Measurements from ENCODE around the gene EVA1A.

GRCh38 chr2:75594596-75594995 lies 33.9 kb upstream of the EVA1A start:
- no peak for TF ChIP-seq TAF1 (IDR thresholded peaks at IDR 0.05; ENCODE audit: borderline replicate concordance, low read depth, low read length)
- no peak for TF ChIP-seq POLR2A (IDR thresholded peaks at IDR 0.05; ENCODE audit: low read depth, low read length)

Data from GM12892 (cell line).